Measurements from ENCODE around the gene PADI1.

DNA sequence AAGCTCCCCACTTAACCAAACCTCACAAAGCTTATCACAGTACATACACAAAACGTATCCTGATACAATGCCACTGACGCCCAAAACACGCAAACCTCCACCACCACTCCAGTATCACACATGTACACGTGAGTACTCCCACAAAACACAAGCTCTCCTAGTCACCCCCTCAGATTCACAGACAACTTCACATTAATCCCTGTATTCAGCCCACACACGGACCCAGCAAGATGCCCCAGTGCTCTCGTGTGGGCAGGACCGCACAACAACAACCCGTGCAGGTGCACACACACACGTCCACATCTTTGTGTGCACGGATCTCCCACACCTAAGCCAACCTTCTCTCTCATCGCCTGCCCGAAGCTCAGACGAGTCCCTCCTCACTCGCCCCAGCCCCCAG, 17.6 kb downstream of the PADI1 start:
- TF ChIP-seq SUZ12 (IDR thresholded peaks at IDR 0.05) (no peak), FOXA1 (IDR thresholded peaks at IDR 0.05) (no peak), SP1 (IDR thresholded peaks at IDR 0.05) (no peak), FOXM1 (IDR thresholded peaks at IDR 0.05; ENCODE audit: borderline replicate concordance) (no peak), NFRKB (IDR thresholded peaks at IDR 0.05) (no peak), TARDBP (IDR thresholded peaks at IDR 0.05) (no peak), HDGF (IDR thresholded peaks at IDR 0.05; ENCODE audit: borderline replicate concordance) (no peak), FOXK2 (IDR thresholded peaks at IDR 0.05) (no peak), LEF1 (IDR thresholded peaks at IDR 0.05; ENCODE audit: borderline replicate concordance) (no peak), ELF4 (IDR thresholded peaks at IDR 0.05) (no peak)
